Vagina (tissue), 2 donors: ENCODE results near the gene SOWAHA.

Source experiments
- POLR2A ChIP-seq, 2 donors: fragments of 450-650 bp; IDR thresholded peaks; one replicate each; pipeline ENCODE4 v1.6.1; 2017; ENCODE audit warnings: antibody characterized with exemption in 2 of 2, mild to moderate bottlenecking in 2 of 2, moderate library complexity in 2 of 2
- POLR2AphosphoS5 ChIP-seq, 2 donors: sonication (generic); formaldehyde crosslinking; IDR thresholded peaks; one replicate each; pipeline ENCODE4 v1.9.0; 2017; ENCODE audit warnings: antibody characterized with exemption in 2 of 2, mild to moderate bottlenecking in 2 of 2, low read depth in 1 of 2; ENCODE audit not compliant: insufficient read depth in 1 of 2

GRCh38 chr5:132849347-132849746 is 36.2 kb downstream of the SOWAHA start:
- TF ChIP-seq POLR2AphosphoS5 (IDR thresholded peaks at IDR 0.05; ENCODE audit: insufficient read depth in 1 of 2, low read depth in 1 of 2) (no peak), POLR2A (IDR thresholded peaks at IDR 0.05) (no peak)
